Uterus (tissue), 4 donors: ENCODE data around the gene DALRD3. TPM values are rescaled to one million over a fixed set of nuclear protein-coding genes. Genes with fewer than 3 reads are reported as not detected.

Experiments
- DNase-seq, 2 donors: peaks; one replicate each; pipeline ENCODE4 v3.0.0-alpha.2; 2019 to 2020
- H3K27ac ChIP-seq, 2 donors: fragments of 200-600 bp; sonication (generic); 1 replicate in 1 of 2; 2 replicates in 1 of 2; pipeline ENCODE4 v1.5.1; 2016 to 2018
- H3K27me3 ChIP-seq, 2 donors: fragments of 200-600 bp; sonication (generic); one replicate each; pipeline ENCODE4 v1.5.1; 2018 to 2019; ENCODE audit warnings: control low read depth in 1 of 2
- H3K36me3 ChIP-seq, 2 donors: fragments of 200-600 bp; sonication (generic); one replicate each; pipeline ENCODE4 v1.5.1; 2019; ENCODE audit warnings: control low read depth in 1 of 2
- H3K4me1 ChIP-seq, 2 donors: fragments of 200-600 bp; sonication (generic); one replicate each; pipeline ENCODE4 v1.5.1; 2018 to 2019; ENCODE audit warnings: control low read depth in 1 of 2
- H3K4me3 ChIP-seq, 2 donors: fragments of 200-600 bp; sonication (generic); 1 replicate in 1 of 2; 2 replicates in 1 of 2; pipeline ENCODE4 v1.5.1; 2018 to 2019; ENCODE audit warnings: mild to moderate bottlenecking in 1 of 2
- H3K9me3 ChIP-seq, 2 donors: fragments of 200-600 bp; sonication (generic); one replicate each; pipeline ENCODE4 v1.5.1; 2019; ENCODE audit warnings: control low read depth in 1 of 2
- CTCF ChIP-seq, 4 experiments: fragments of 200-600 bp in 2 of 4; fragments of 450-650 bp in 2 of 4; sonication (generic) in 2 of 4; IDR thresholded peaks; one replicate each; pipeline ENCODE4 v1.5.1; 2016 to 2019; ENCODE audit warnings: antibody characterized with exemption in 4 of 4, mild to moderate bottlenecking in 2 of 4, moderate library complexity in 1 of 4
- POLR2A ChIP-seq, 2 donors: fragments of 450-650 bp; IDR thresholded peaks; one replicate each; pipeline ENCODE4 v1.6.1; 2016; ENCODE audit warnings: antibody characterized with exemption in 2 of 2, mild to moderate bottlenecking in 1 of 2, moderate library complexity in 1 of 2
- intact Hi-C: fragments of 100-400 bp; cut with DNase I; formaldehyde crosslinking; loops from one replicate; pipeline ENCODE4 v1.15.1; 2023; ENCODE audit warnings: low total_unique reads
- total RNA-seq, 4 donors: library from RNA; depleted of rRNA in 3 of 4; stranded (reverse); fragments of >200 nt in 3 of 4; gene quantifications; one replicate each; pipeline versions ENCODE4 v1.1.0 to v1.2.4, GENCODE V29; 2014 to 2023
- donor health status: DM: yes; HTN: yes; CAD: no.

The DALRD3 gene
- total RNA-seq, 4 donors from 2014 or later = 13.8 to 93.0 (median 27.7) TPM

- H3K4me3 ChIP-seq = no peak overlapping the region
- DNase-seq = no peak
- intact Hi-C loops = no loop called here
- TF ChIP-seq POLR2A (IDR thresholded peaks at IDR 0.05) (no peak), CTCF (IDR thresholded peaks at IDR 0.05) (no peak)
- H3K27me3 ChIP-seq = no peaks in the 10 kb centered on the region
- H3K36me3 ChIP-seq = no peaks in the 10 kb centered on the region
- peak overlapping the region in 1 of 2 donors; percentile 8 for H3K27ac ChIP-seq
- H3K9me3 ChIP-seq = no peaks in the 10 kb centered on the region
- peaks cover 0 to 9% of the 10 kb centered on the region in 2 donors for H3K4me1 ChIP-seq
Measured at GRCh38 chr3:48991851-48992545, 26.4 kb downstream of the DALRD3 start.

DNA sequence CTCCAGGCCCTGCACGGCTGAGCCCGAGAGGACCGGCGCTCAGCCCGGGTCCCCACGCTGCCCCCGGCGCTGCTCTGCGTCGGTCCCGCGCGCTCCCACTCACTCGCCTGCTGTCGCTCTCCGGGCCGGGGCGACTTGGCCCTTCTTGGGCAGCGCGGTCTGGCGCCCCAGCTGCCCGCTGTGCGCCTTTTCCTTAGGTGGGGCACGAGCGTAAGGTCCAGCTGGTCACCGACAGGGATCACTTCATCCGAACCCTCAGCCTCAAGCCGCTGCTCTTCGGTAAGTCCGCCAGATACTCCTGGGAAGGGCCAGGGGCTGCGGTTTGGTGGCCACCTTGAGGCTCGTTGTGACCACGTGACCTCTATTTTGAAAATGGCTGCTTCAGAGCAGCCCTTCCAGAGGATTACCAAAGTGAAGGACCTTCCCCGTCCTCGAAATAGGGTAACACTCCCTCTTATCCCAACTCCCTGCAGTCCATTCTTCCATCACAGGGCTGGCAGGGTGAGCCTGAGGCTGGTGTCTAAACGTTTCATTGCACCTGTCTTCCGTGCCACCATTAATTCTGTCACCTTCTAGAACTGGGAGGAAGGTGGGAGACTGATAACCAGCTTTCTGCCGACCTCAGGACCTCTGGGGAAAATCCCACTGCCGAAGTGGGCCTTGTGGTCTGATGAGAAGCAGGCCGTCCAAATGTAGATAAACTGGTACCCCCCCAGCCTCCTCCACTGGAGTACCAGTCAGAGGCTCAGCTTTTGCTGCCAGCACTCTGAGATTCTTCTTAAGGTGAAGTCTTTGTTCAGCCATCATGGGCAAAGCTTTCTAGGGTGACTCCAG, 27.5 kb downstream of the DALRD3 start:
- intact Hi-C loops = no loop called here

GRCh38 chr3:48989796-48990635, 28.4 kb downstream of the DALRD3 start, which contains the start of gene P4HTM:
P4HTM (plus strand) TSS chr3:48990241; CDS start chr3:48990257, 16 bp downstream.
- no peaks in the 10 kb centered on the region for H3K27me3 ChIP-seq
- no peaks in the 10 kb centered on the region for H3K36me3 ChIP-seq
- intact Hi-C loops = loop anchor here (10.0 kb wide), 1 partner anchor 455 kb away; no protein-coding TSS in a partner anchor
- H3K4me1 ChIP-seq = peaks cover 0 to 9% of the 10 kb centered on the region in 2 donors
- H3K27ac ChIP-seq = peak within 1 kb of the TSS; percentile 93 to 94
- TF ChIP-seq POLR2A (IDR thresholded peaks at IDR 0.05) = peak; percentile 41 to 76
- TF ChIP-seq CTCF (IDR thresholded peaks at IDR 0.05) = peak; percentile 34 to 59 (median 40)
- DNase-seq = peak; percentile 94
- peak within 1 kb of the TSS; percentile 56 to 70 for H3K4me3 ChIP-seq
- no peaks in the 10 kb centered on the region for H3K9me3 ChIP-seq

More for the DNA sequence above, 27.5 kb downstream of the DALRD3 start:
- Histone ChIP-seq H3K4me3 (peak overlapping the region; percentile 56 to 70), H3K36me3 (no peaks in the 10 kb centered on the region), H3K4me1 (peaks cover 0 to 9% of the 10 kb centered on the region in 2 donors), H3K9me3 (no peaks in the 10 kb centered on the region), H3K27ac (peak overlapping the region; percentile 93 to 94), H3K27me3 (no peaks in the 10 kb centered on the region)
- no peak for TF ChIP-seq CTCF (IDR thresholded peaks at IDR 0.05)
- no peak for TF ChIP-seq POLR2A (IDR thresholded peaks at IDR 0.05)
- DNase-seq = no peak

- Histone ChIP-seq H3K36me3 (no peaks in the 10 kb centered on the region), H3K27me3 (no peaks in the 10 kb centered on the region), H3K4me1 (peaks cover 0 to 9% of the 10 kb centered on the region in 2 donors), H3K9me3 (no peaks in the 10 kb centered on the region), H3K27ac (peak overlapping the region; percentile 93 to 94), H3K4me3 (peak overlapping the region; percentile 56 to 70)
- intact Hi-C loops = loop anchor here (10.0 kb wide), 1 partner anchor 456 kb away; no protein-coding TSS in a partner anchor
- TF ChIP-seq POLR2A (IDR thresholded peaks at IDR 0.05) (no peak), CTCF (IDR thresholded peaks at IDR 0.05) (no peak)
- DNase-seq = peak in 1 of 2 donors; percentile 49
Measured at GRCh38 chr3:48989126-48989795, 29.1 kb downstream of the DALRD3 start.
